Heart left ventricle (tissue), 16 donors: ENCODE results near the gene NAA50. TPM values are rescaled to one million over a fixed set of nuclear protein-coding genes. Genes with fewer than 3 reads are reported as not detected.

ENCODE experiments used
- ATAC-seq, 4 donors: fragments of 200-7000 bp; cut with Tn5 transposase; one replicate each; pipeline ENCODE4 v1.9.1; 2020 to 2022; ENCODE audit warnings: moderate library complexity in 4 of 4, mild to moderate bottlenecking in 3 of 4, moderate number of reproducible peaks in 1 of 4
- DNase-seq, 5 donors: peaks; one replicate each; pipeline ENCODE4 v3.0.0-alpha.2; 2020
- H3K27ac ChIP-seq, 12 donors: fragments of 200-600 bp; sonication (generic) in 4 of 12; one replicate each; pipeline versions ENCODE4 v1.5.0 to v1.8.0; 2016 to 2022; ENCODE audit warnings: mild to moderate bottlenecking in 2 of 12
- H3K27me3 ChIP-seq, 9 donors: fragments of 200-600 bp; sonication (generic) in 2 of 9; one replicate each; pipeline versions ENCODE4 v1.5.1 to v1.8.0; 2016 to 2022; ENCODE audit warnings: mild to moderate bottlenecking in 3 of 9
- H3K36me3 ChIP-seq, 9 donors: fragments of 200-600 bp; sonication (generic) in 2 of 9; one replicate each; pipeline versions ENCODE4 v1.5.0 to v1.8.0; 2018 to 2022; ENCODE audit warnings: mild to moderate bottlenecking in 2 of 9
- H3K4me1 ChIP-seq, 12 donors: fragments of 200-600 bp; sonication (generic) in 4 of 12; one replicate each; pipeline versions ENCODE4 v1.5.0 to v1.8.0; 2016 to 2022; ENCODE audit warnings: mild to moderate bottlenecking in 3 of 12
- H3K4me3 ChIP-seq, 12 donors: fragments of 200-600 bp; sonication (generic) in 4 of 12; one replicate each; pipeline versions ENCODE4 v1.5.0 to v1.8.0; 2017 to 2022; ENCODE audit warnings: mild to moderate bottlenecking in 9 of 12, moderate library complexity in 4 of 12
- H3K9me3 ChIP-seq, 12 donors: fragments of 200-600 bp; sonication (generic) in 4 of 12; one replicate each; pipeline versions ENCODE4 v1.5.0 to v1.8.0; 2016 to 2022; ENCODE audit warnings: mild to moderate bottlenecking in 1 of 12
- CTCF ChIP-seq, 12 donors: fragments of 200-600 bp; sonication (generic) in 4 of 12; IDR thresholded peaks; one replicate each; pipeline versions ENCODE4 v1.5.0 to v1.8.0; 2018 to 2022; ENCODE audit warnings: antibody characterized with exemption in 12 of 12, mild to moderate bottlenecking in 5 of 12
- POLR2A ChIP-seq, 2 donors: fragments of 450-650 bp; IDR thresholded peaks; one replicate each; pipeline ENCODE4 v1.6.1; 2017; ENCODE audit warnings: antibody characterized with exemption in 2 of 2, mild to moderate bottlenecking in 2 of 2, moderate library complexity in 2 of 2
- WGBS, 4 donors: extraction: QIAGEN DNeasy Blood & Tissue Kit in 2 of 4; methylation state at CpG; one replicate each; pipeline versions ENCODE4 v1.1.5 to v1.1.7; 2013 to 2018; 5-methylcytosine and 5-hydroxymethylcytosine counted together
- intact Hi-C, 10 donors: fragments of 100-400 bp; cut with DNase I; formaldehyde crosslinking; loops; one replicate each; pipeline versions ENCODE4 v1.11.1 to v1.14.2; 2022
- polyA plus RNA-seq, 2 donors: library from polyadenylated mRNA; stranded (reverse); fragments of 200-250 nt; gene quantifications; one replicate each; pipeline ENCODE4 v1.2.3, GENCODE V29; 2013
- total RNA-seq, 9 donors: library from RNA; depleted of rRNA in 2 of 9; stranded (reverse); fragments of >200 nt in 2 of 9; fragmentation: NEBNext Ultra II Directional in 3 of 9; extraction: Animal tissue kit (Norgen Biotek cat#: 25700) in 3 of 9; gene quantifications; one replicate each; pipeline versions ENCODE4 v1.1.0 to v1.2.4, GENCODE V29; 2016 to 2023
- donor health status: ischemic (EF 13 %, LVEDD 7.1; RV severe dilation, severe dysfunction).
- donor health status: healthy with polysubstance abuse.
- donor health status: DM: no; HTN: yes; CAD: no.
- donor health status: DM: no; HTN: no; CAD: no.
- donor health status: ischemic (EF 25% LVEDD 6.9; RV normal size, moderate dysfunction).
- donor health status: ischemic (EF 25% LVEDD 5.7; RV mildly dilated, moderate dysfunction).
- donor health status: healthy.
- donor health status: DM: yes; HTN: yes; CAD: no.
- donor health status: ischemic (EF 35%, LVEDD 5.7; RV mildly dilated, moderate dysfunction).
- donor health status: nonischemic (EF 11% LVEDD 7.7; RV severe dilation, severe dysfunction).
- donor health status: DM: yes; HTN: yes; CAD: no.
- donor health status: PGD.
- donor health status: ischemic (EF 29% LVEDD 5.4; RV normal size, mild dysfunction).
- donor health status: nonischemic (EF 23%, LVEDD 6.1; RV moderate dilation, normal function).

Gene NAA50
- total and polyA plus RNA-seq, 11 donors = 15.0 to 147 (median 77.6) TPM

GRCh38 chr3:113695786-113696645, 50.0 kb downstream of the NAA50 start, which contains the start of gene USF3:
USF3 (minus strand) TSS chr3:113696642; CDS start chr3:113674878, 21,764 bp downstream.
- peak; percentile 82 to 88 (median 83) for DNase-seq
- TF ChIP-seq POLR2A (IDR thresholded peaks at IDR 0.05) (peak in 1 of 2 donors; percentile 43), CTCF (IDR thresholded peaks at IDR 0.05) (peak in 5 of 12 donors; percentile 18 to 27 (median 21))
- Histone ChIP-seq H3K27ac (peak within 1 kb of the TSS; percentile 96 to 100 (median 100)), H3K36me3 (no peaks in the 10 kb centered on the region), H3K4me1 (peaks cover 2 to 45% (median 30%) of the 10 kb centered on the region in 12 donors), H3K9me3 (no peaks in the 10 kb centered on the region), H3K4me3 (peak within 1 kb of the TSS; percentile 56 to 100 (median 87)), H3K27me3 (no peaks in the 10 kb centered on the region)
- intact Hi-C loops = loop anchor here in 7 of 10 donors (1.0 to 10.0 kb wide), 8 partner anchors 41 to 181 kb away; partner anchors contain the start of genes NAA50 (in 4 of the 7), ATP6V1A (in 3 of the 7) and SPICE1 (in 2 of the 7)
- peak; percentile 33 to 90 (median 78) for ATAC-seq
- WGBS, 4 donors = 0 to 1% (median 0%) methylated on average over 28 to 75 of the region's 75 CpGs

GRCh38 chr3:113695431-113695785, 50.6 kb downstream of the NAA50 start:
- ATAC-seq = no peak
- H3K36me3 ChIP-seq = no peaks in the 10 kb centered on the region
- peak overlapping the region; percentile 56 to 100 (median 87) for H3K4me3 ChIP-seq
- peaks cover 2 to 45% (median 30%) of the 10 kb centered on the region in 12 donors for H3K4me1 ChIP-seq
- H3K27ac ChIP-seq = peak overlapping the region in 11 of 12 donors; percentile 97 to 100 (median 100)
- no peaks in the 10 kb centered on the region for H3K9me3 ChIP-seq
- no peak for DNase-seq
- no peaks in the 10 kb centered on the region for H3K27me3 ChIP-seq
- WGBS, 4 donors = 23 to 29% (median 26%) methylated on average over 8 of the region's 8 CpGs
- TF ChIP-seq CTCF (IDR thresholded peaks at IDR 0.05) (no peak), POLR2A (IDR thresholded peaks at IDR 0.05) (no peak)
- intact Hi-C loops = loop anchor here in 5 of 10 donors (5.0 to 10.0 kb wide), 5 partner anchors 42 to 181 kb away; partner anchors contain the start of genes ATP6V1A (in 2 of the 5), NAA50 (in 2 of the 5) and SPICE1 (in 2 of the 5)

- no peak for DNase-seq
- ATAC-seq = no peak
- WGBS, 4 donors = 97 to 100% (median 98%) methylated on average over 3 of the region's 3 CpGs
- Histone ChIP-seq H3K27ac (no peak overlapping the region), H3K36me3 (no peaks in the 10 kb centered on the region), H3K27me3 (no peaks in the 10 kb centered on the region), H3K9me3 (peaks cover 0 to 1% (median 0%) of the 10 kb centered on the region in 12 donors), H3K4me3 (no peak overlapping the region), H3K4me1 (peaks cover 2 to 36% (median 17%) of the 10 kb centered on the region in 12 donors)
- no peak for TF ChIP-seq POLR2A (IDR thresholded peaks at IDR 0.05)
- TF ChIP-seq CTCF (IDR thresholded peaks at IDR 0.05) = no peak
- intact Hi-C loops = loop anchor here in 1 of 10 donors (10.0 kb wide), 1 partner anchor 176 kb away; the partner anchor contains the start of gene SPICE1
Observed at GRCh38 chr3:113690482-113690881, 55.6 kb downstream of the NAA50 start.
